ENCODE data around the gene OSBPL10.

OSBPL10 gene

DNA sequence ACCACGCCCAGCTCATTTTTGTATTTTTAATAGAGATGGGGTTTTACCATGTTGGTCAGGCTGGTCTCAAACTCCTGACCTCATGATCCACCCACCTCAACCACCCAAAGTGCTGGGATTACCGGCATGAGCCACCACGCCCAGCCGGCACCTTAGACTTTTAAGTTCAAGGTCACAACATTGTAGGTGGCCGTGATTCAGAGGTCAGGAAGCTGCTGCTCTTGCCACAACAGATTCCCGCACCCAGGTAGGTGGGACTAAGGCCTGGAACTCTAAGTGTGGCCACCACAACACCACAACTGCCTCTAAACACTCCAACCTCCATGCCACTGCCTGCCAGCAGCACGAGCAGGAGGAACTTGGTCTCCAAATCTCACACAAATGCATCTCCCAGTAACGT, 251.5 kb downstream of the OSBPL10 start:
- POLR2A ChIA-PET, result no interaction called here
- no peak for DNase-seq (ENCODE audit: low read depth, low spot score)
- CTCF ChIA-PET, result no interaction called here
- no peak overlapping the region for H3K4me3 ChIP-seq (ENCODE audit: low read depth, low read length)
- TF ChIP-seq, protein P1, sequence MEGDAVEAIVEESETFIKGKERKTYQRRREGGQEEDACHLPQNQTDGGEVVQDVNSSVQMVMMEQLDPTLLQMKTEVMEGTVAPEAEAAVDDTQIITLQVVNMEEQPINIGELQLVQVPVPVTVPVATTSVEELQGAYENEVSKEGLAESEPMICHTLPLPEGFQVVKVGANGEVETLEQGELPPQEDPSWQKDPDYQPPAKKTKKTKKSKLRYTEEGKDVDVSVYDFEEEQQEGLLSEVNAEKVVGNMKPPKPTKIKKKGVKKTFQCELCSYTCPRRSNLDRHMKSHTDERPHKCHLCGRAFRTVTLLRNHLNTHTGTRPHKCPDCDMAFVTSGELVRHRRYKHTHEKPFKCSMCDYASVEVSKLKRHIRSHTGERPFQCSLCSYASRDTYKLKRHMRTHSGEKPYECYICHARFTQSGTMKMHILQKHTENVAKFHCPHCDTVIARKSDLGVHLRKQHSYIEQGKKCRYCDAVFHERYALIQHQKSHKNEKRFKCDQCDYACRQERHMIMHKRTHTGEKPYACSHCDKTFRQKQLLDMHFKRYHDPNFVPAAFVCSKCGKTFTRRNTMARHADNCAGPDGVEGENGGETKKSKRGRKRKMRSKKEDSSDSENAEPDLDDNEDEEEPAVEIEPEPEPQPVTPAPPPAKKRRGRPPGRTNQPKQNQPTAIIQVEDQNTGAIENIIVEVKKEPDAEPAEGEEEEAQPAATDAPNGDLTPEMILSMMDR (IDR thresholded peaks at IDR 0.05; ENCODE audit: insufficient read depth, low read length, missing control alignments), result no peak

DNA sequence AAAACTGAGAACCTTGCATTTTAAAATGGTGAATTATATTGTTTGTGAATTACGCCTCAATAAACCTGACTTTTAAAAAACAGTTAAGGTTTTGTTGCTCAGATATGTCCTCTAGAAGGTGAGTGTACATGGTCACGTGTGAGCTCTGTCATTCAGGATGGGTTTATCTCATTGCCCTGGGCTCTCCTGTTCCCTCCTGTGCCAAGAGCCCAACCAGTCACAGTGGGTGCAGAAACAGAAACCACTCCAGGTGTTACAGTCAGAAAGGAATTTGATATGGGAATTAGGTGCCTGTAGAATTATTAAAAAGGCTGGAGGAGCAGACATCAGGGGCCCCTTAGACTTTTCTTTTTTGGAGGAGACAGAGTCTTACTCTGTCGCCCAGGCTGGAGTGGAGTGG, 252.0 kb downstream of the OSBPL10 start:
- no peak overlapping the region for H3K4me3 ChIP-seq (ENCODE audit: low read depth, low read length)
- DNase-seq (ENCODE audit: low read depth, low spot score), result no peak
- TF ChIP-seq, protein P1 (IDR thresholded peaks at IDR 0.05; ENCODE audit: insufficient read depth, low read length, missing control alignments), result no peak
- CTCF ChIA-PET, result no interaction called here
- POLR2A ChIA-PET, result no interaction called here

DNA sequence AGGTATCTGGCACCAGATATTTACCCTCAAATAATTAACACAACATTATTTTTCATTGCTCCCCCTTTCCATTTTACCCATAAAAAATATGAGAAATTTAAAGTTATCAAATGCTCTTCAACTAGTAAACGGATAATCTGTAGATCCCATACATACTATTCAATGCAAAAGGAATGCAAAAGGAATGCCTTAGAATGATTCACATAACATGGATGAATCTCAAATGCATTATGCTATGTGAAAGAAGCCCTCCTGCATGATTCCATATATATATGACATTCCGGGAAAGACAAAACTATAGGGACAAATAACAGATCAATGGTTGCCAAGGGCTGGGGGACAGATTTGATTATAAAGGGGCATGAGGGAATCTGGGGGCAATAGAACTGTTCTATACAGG, 252.7 kb downstream of the OSBPL10 start:
- POLR2A ChIA-PET, result no interaction called here
- CTCF ChIA-PET, result no interaction called here

DNA sequence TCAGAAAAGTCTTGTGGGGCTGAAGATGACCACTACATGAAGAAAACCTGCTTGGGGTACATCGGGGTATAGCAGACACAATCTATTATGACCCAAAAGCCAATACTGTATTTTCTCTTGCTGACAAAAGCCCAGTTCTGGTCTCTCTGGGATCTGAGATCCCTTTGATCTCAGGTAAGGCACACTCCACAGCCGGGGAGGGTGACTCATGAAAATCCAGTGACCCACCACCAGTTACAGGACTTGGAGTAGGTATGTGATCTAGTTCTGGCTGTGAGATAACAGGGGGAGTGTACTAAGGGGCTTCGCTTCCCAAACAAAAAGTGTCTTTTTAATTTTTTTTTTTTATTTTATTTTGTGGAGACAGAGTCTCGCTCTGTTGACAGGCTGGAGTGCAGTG, 255.1 kb downstream of the OSBPL10 start:
- TF ChIP-seq, protein P1 (IDR thresholded peaks at IDR 0.05; ENCODE audit: insufficient read depth, low read length, missing control alignments), result no peak
- POLR2A ChIA-PET, result no interaction called here
- DNase-seq (ENCODE audit: low read depth, low spot score), result no peak
- no peak overlapping the region for H3K4me3 ChIP-seq (ENCODE audit: low read depth, low read length)
- CTCF ChIA-PET, result no interaction called here

More for the DNA sequence above, 252.7 kb downstream of the OSBPL10 start:
- TF ChIP-seq, protein P1 (IDR thresholded peaks at IDR 0.05; ENCODE audit: insufficient read depth, low read length, missing control alignments), result no peak
- H3K4me3 ChIP-seq (ENCODE audit: low read depth, low read length), result no peak overlapping the region
- DNase-seq (ENCODE audit: low read depth, low spot score), result no peak

DNA sequence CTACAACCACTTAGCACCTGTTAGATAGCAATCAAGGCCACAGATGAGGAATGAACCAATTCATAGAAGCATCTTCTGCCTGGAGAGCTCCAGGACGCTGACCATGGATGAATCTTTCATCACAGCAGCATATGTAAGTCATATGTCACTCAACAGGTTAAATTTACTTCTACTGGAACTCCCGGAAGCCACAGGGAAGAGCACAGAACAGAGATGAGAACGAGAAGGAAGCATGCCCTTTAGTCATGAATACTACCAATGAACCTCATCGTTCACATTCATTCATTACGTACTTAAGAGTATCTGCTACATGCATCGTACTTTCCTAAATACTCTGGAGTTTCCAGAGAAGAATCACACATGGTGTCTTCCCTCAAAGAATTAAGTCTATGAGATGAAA, 255.5 kb downstream of the OSBPL10 start:
- no peak for DNase-seq (ENCODE audit: low read depth, low spot score)
- TF ChIP-seq, protein P1 (IDR thresholded peaks at IDR 0.05; ENCODE audit: insufficient read depth, low read length, missing control alignments), result no peak
- CTCF ChIA-PET, result interaction anchor here (0.9 kb wide), 1 partner anchor 55 kb away, joined by 3 read pairs; no protein-coding TSS in a partner anchor
- no peak overlapping the region for H3K4me3 ChIP-seq (ENCODE audit: low read depth, low read length)
- POLR2A ChIA-PET, result no interaction called here

DNA sequence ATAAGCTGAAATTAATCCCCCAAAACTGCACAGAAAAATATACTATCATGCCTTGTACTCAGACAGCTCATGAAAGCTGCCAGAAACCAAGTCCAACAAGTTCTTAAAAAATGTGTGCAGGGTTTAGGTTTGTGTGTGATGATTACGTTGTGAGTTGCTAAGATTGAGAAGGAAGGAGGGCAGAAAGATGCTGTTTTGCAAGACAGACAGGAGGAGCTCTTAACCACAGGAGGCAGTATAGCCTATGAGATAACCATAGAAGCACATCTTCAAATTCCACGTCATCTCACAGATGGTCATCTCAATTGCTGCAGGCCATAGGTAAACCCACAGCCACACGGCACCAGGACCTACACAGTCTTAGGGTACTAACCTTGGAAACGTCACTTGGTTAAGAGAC, 256.4 kb downstream of the OSBPL10 start:
- DNase-seq (ENCODE audit: low read depth, low spot score), result no peak
- H3K4me3 ChIP-seq (ENCODE audit: low read depth, low read length), result no peak overlapping the region
- ChIA-PET POLR2A (no interaction called here), CTCF (interaction anchor here (0.9 kb wide), 1 partner anchor 54 kb away, joined by 3 read pairs; no protein-coding TSS in a partner anchor)
- TF ChIP-seq, protein P1 (IDR thresholded peaks at IDR 0.05; ENCODE audit: insufficient read depth, low read length, missing control alignments), result no peak
